Measurements from ENCODE around the gene NLGN1. TPM values are rescaled to one million over a fixed set of nuclear protein-coding genes. Genes with fewer than 3 reads are reported as not detected.

The NLGN1 gene
- total RNA-seq, 1 donor from 2014 or later = not detected

GRCh38 chr3:173905381-173905780, 507.8 kb downstream of the NLGN1 start:
- Mint-ChIP-seq H3K36me3 (ENCODE audit: low read depth) (no peaks in the 10 kb centered on the region), H3K4me3 (ENCODE audit: unreplicated experiment) (no peak overlapping the region), H3K4me1 (ENCODE audit: low read depth) (no peaks in the 10 kb centered on the region), H3K27me3 (ENCODE audit: low read depth) (no peaks in the 10 kb centered on the region), H3K27ac (ENCODE audit: unreplicated experiment) (no peak overlapping the region), H3K9me3 (ENCODE audit: low read depth) (no peaks in the 10 kb centered on the region)
- TF ChIP-seq CTCF (IDR thresholded peaks at IDR 0.05) = no peak
- no peak for DNase-seq (ENCODE audit: low spot score)

GRCh38 chr3:173911446-173911845, 513.9 kb downstream of the NLGN1 start:
- no peak overlapping the region for H3K27ac Mint-ChIP-seq (ENCODE audit: unreplicated experiment)
- H3K27me3 Mint-ChIP-seq (ENCODE audit: low read depth) = no peaks in the 10 kb centered on the region
- H3K9me3 Mint-ChIP-seq (ENCODE audit: low read depth) = no peaks in the 10 kb centered on the region
- no peak overlapping the region for H3K4me3 Mint-ChIP-seq (ENCODE audit: unreplicated experiment)
- no peak for DNase-seq (ENCODE audit: low spot score)
- no peak for TF ChIP-seq CTCF (IDR thresholded peaks at IDR 0.05)
- H3K4me1 Mint-ChIP-seq (ENCODE audit: low read depth) = no peaks in the 10 kb centered on the region
- H3K36me3 Mint-ChIP-seq (ENCODE audit: low read depth) = no peaks in the 10 kb centered on the region

- no peak overlapping the region for H3K4me3 Mint-ChIP-seq (ENCODE audit: unreplicated experiment)
- TF ChIP-seq CTCF (IDR thresholded peaks at IDR 0.05) = no peak
- H3K9me3 Mint-ChIP-seq (ENCODE audit: low read depth) = no peaks in the 10 kb centered on the region
- no peak overlapping the region for H3K27ac Mint-ChIP-seq (ENCODE audit: unreplicated experiment)
- DNase-seq (ENCODE audit: low spot score) = no peak
- no peaks in the 10 kb centered on the region for H3K36me3 Mint-ChIP-seq (ENCODE audit: low read depth)
- no peaks in the 10 kb centered on the region for H3K4me1 Mint-ChIP-seq (ENCODE audit: low read depth)
- H3K27me3 Mint-ChIP-seq (ENCODE audit: low read depth) = no peaks in the 10 kb centered on the region
Measured at GRCh38 chr3:173912126-173912525, 514.6 kb downstream of the NLGN1 start.

- no peaks in the 10 kb centered on the region for H3K36me3 Mint-ChIP-seq (ENCODE audit: low read depth)
- no peak for DNase-seq (ENCODE audit: low spot score)
- H3K9me3 Mint-ChIP-seq (ENCODE audit: low read depth) = no peaks in the 10 kb centered on the region
- no peaks in the 10 kb centered on the region for H3K27me3 Mint-ChIP-seq (ENCODE audit: low read depth)
- H3K27ac Mint-ChIP-seq (ENCODE audit: unreplicated experiment) = no peak overlapping the region
- TF ChIP-seq CTCF (IDR thresholded peaks at IDR 0.05) = no peak
- no peak overlapping the region for H3K4me3 Mint-ChIP-seq (ENCODE audit: unreplicated experiment)
- no peaks in the 10 kb centered on the region for H3K4me1 Mint-ChIP-seq (ENCODE audit: low read depth)
Measured at GRCh38 chr3:173913397-173913796, 515.9 kb downstream of the NLGN1 start.

GRCh38 chr3:173913974-173914421, 516.5 kb downstream of the NLGN1 start:
- no peak for TF ChIP-seq CTCF (IDR thresholded peaks at IDR 0.05)
- Mint-ChIP-seq H3K9me3 (ENCODE audit: low read depth) (no peaks in the 10 kb centered on the region), H3K4me3 (ENCODE audit: unreplicated experiment) (no peak overlapping the region), H3K36me3 (ENCODE audit: low read depth) (no peaks in the 10 kb centered on the region), H3K27me3 (ENCODE audit: low read depth) (no peaks in the 10 kb centered on the region), H3K27ac (ENCODE audit: unreplicated experiment) (no peak overlapping the region), H3K4me1 (ENCODE audit: low read depth) (no peaks in the 10 kb centered on the region)
- DNase-seq (ENCODE audit: low spot score) = no peak
